IMR-90 (cell line): Measurements from ENCODE around the gene ZFPL1. TPM values are rescaled to one million over a fixed set of nuclear protein-coding genes. Genes with fewer than 3 reads are reported as not detected.

Experiments
- ATAC-seq: fragments of 200-7000 bp; cut with Tn5 transposase; 2 replicates; pipeline ENCODE4 v1.9.1; 2020; ENCODE audit warnings: low read depth, mild to moderate bottlenecking, moderate library complexity
- BruUV-seq: library from RNA; stranded (reverse); fragments of 400-500 nt; replicated peaks from 2 replicates; lab custom pipeline; 2021; lab: Mats Ljungman, UMichigan
- CTCF ChIA-PET: fragments of 300-600 bp; formaldehyde crosslinking; extraction: SDS; loops from one replicate; lab custom pipeline; 2021; ENCODE audit warnings: antibody characterized with exemption; lab: Yijun Ruan, JAX
- POLR2A ChIA-PET: fragments of 300-600 bp; sonication (Branson Sonifier 250); formaldehyde crosslinking; loops from one replicate; lab custom pipeline; 2022; ENCODE audit warnings: antibody characterized with exemption; ENCODE audit not compliant: unreplicated experiment; lab: Charles Lee
- DNase-seq: peaks from one replicate; pipeline ENCODE4 v3.0.0; 2013
- H2AFZ ChIP-seq: replicated peaks from 2 replicates; pipeline ENCODE3; 2013; ENCODE audit warnings: low read length, mild to moderate bottlenecking; ENCODE audit not compliant: poor library complexity
- H2AK5ac ChIP-seq: 2 replicates; pipeline ENCODE4 v1.6.1; 2013; ENCODE audit warnings: low read depth, low read length, inconsistent platforms
- H2AK9ac ChIP-seq: replicated peaks from 2 replicates; pipeline ENCODE3; 2013; ENCODE audit warnings: mild to moderate bottlenecking, low read depth, low read length, moderate library complexity; ENCODE audit not compliant: poor library complexity
- H2BK120ac ChIP-seq: 2 replicates; pipeline ENCODE4 v1.6.1; 2013; ENCODE audit warnings: low read depth, low read length, inconsistent platforms
- H2BK15ac ChIP-seq: 3 replicates; pipeline ENCODE4 v1.6.1; 2013; ENCODE audit warnings: low read depth, low read length, inconsistent platforms
- H2BK20ac ChIP-seq: 2 replicates; pipeline ENCODE4 v1.6.1; 2013; ENCODE audit warnings: low read depth, mild to moderate bottlenecking, inconsistent platforms, low read length, moderate library complexity
- H2BK5ac ChIP-seq: 2 replicates; pipeline ENCODE4 v1.6.1; 2013; ENCODE audit warnings: mild to moderate bottlenecking, low read depth, low read length, inconsistent platforms; ENCODE audit not compliant: poor library complexity, severe bottlenecking
- H3K14ac ChIP-seq: replicated peaks from 2 replicates; pipeline ENCODE4 v1.6.1; 2013; ENCODE audit warnings: low read depth, low read length, inconsistent platforms
- H3K18ac ChIP-seq: 2 replicates; pipeline ENCODE4 v1.6.1; 2013; ENCODE audit warnings: low read depth, low read length, control low read depth
- H3K23ac ChIP-seq: 2 replicates; pipeline ENCODE4 v1.6.1; 2013; ENCODE audit warnings: low read depth, low read length, inconsistent platforms
- H3K27ac ChIP-seq: 2 replicates; pipeline ENCODE4 v1.5.1; 2013; ENCODE audit warnings: mild to moderate bottlenecking, control low read depth, low read length; ENCODE audit not compliant: insufficient read depth
- H3K27me3 ChIP-seq: 2 replicates; pipeline ENCODE4 v1.6.1; 2013; ENCODE audit warnings: low read length; ENCODE audit not compliant: control insufficient read depth, insufficient read depth
- H3K36me3 ChIP-seq: 2 replicates; pipeline ENCODE4 v1.6.1; 2013; ENCODE audit warnings: low read length, mixed read lengths; ENCODE audit not compliant: control insufficient read depth, insufficient read depth
- H3K4ac ChIP-seq: 2 replicates; pipeline ENCODE4 v1.6.1; 2013; ENCODE audit warnings: low read depth, low read length, inconsistent platforms
- H3K4me1 ChIP-seq: 2 replicates; pipeline ENCODE4 v1.6.1; 2013; ENCODE audit warnings: low read length, mixed read lengths; ENCODE audit not compliant: control insufficient read depth, insufficient read depth
- H3K4me2 ChIP-seq: 2 replicates; pipeline ENCODE4 v1.6.1; 2013; ENCODE audit warnings: low read depth, mild to moderate bottlenecking, control low read depth, low read length, moderate library complexity
- H3K4me3 ChIP-seq: 2 replicates; pipeline ENCODE4 v1.5.1; 2013; ENCODE audit warnings: low read depth, mild to moderate bottlenecking, control low read depth, low read length, moderate library complexity; ENCODE audit not compliant: insufficient read depth
- H3K56ac ChIP-seq: 2 replicates; pipeline ENCODE4 v1.6.1; 2013; ENCODE audit warnings: low read length, inconsistent platforms; ENCODE audit not compliant: insufficient read depth; ENCODE audit errors: extremely low read depth
- H3K79me1 ChIP-seq, 2 experiments: 2 replicates each; pipeline ENCODE4 v1.6.1; 2013; ENCODE audit warnings: low read length in 2 of 2, inconsistent platforms in 1 of 2, low read depth in 1 of 2
- H3K9ac ChIP-seq: 2 replicates; pipeline ENCODE4 v1.6.1; 2013; ENCODE audit warnings: low read depth, low read length, control low read depth
- H3K9me1 ChIP-seq: 2 replicates; pipeline ENCODE4 v1.6.1; 2013; ENCODE audit warnings: low read length, inconsistent platforms; ENCODE audit not compliant: insufficient read depth
- H3K9me3 ChIP-seq: 2 replicates; pipeline ENCODE4 v1.6.1; 2013; ENCODE audit warnings: low read length; ENCODE audit not compliant: control insufficient read depth, insufficient read depth
- H4K20me1 ChIP-seq: 2 replicates; pipeline ENCODE4 v1.6.1; 2013; ENCODE audit warnings: low read length, inconsistent platforms; ENCODE audit not compliant: insufficient read depth
- H4K5ac ChIP-seq: 2 replicates; pipeline ENCODE4 v1.6.1; 2013; ENCODE audit warnings: mild to moderate bottlenecking, low read depth, low read length, control low read depth
- H4K8ac ChIP-seq, 2 experiments: 2 replicates each; pipeline ENCODE4 v1.6.1; 2013; ENCODE audit warnings: low read depth in 2 of 2, low read length in 2 of 2, control low read depth in 1 of 2, inconsistent platforms in 1 of 2
- H4K91ac ChIP-seq: 2 replicates; pipeline ENCODE4 v1.6.1; 2013; ENCODE audit warnings: low read depth, low read length, inconsistent platforms; ENCODE audit not compliant: insufficient read depth
- BHLHE40 ChIP-seq: fragments of 150-350 bp; IDR thresholded peaks from 2 replicates; pipeline ENCODE4 v1.6.1; 2016; ENCODE audit warnings: mild to moderate bottlenecking, low read depth, low read length
- CEBPB ChIP-seq: IDR thresholded peaks from 2 replicates; pipeline ENCODE4 v1.6.1; 2012; ENCODE audit warnings: low read depth, low read length, improper control_type of control experiment
- CHD1 ChIP-seq: IDR thresholded peaks from 2 replicates; pipeline ENCODE4 v1.6.1; 2012; ENCODE audit warnings: low read depth, low read length, improper control_type of control experiment
- FOS ChIP-seq: fragments of 150-350 bp; IDR thresholded peaks from 2 replicates; pipeline ENCODE4 v1.6.1; 2016; ENCODE audit warnings: low read depth, low read length
- MAFK ChIP-seq: IDR thresholded peaks from 2 replicates; pipeline ENCODE4 v1.6.1; 2012; ENCODE audit warnings: low read depth, low read length, improper control_type of control experiment
- MAZ ChIP-seq: IDR thresholded peaks from 2 replicates; pipeline ENCODE4 v1.6.1; 2012; ENCODE audit warnings: low read depth, mild to moderate bottlenecking, low read length, improper control_type of control experiment, moderate library complexity, borderline replicate concordance
- MXI1 ChIP-seq: IDR thresholded peaks from 2 replicates; pipeline ENCODE4 v1.6.1; 2012; ENCODE audit warnings: low read depth, mild to moderate bottlenecking, low read length, moderate library complexity, borderline replicate concordance
- NFE2L2 ChIP-seq: fragments of 150-350 bp; IDR thresholded peaks from 2 replicates; pipeline ENCODE4 v1.6.1; 2016; ENCODE audit warnings: low read depth, mild to moderate bottlenecking, low read length
- POLR2A ChIP-seq: IDR thresholded peaks from 2 replicates; pipeline ENCODE4 v1.6.1; 2012; ENCODE audit warnings: mild to moderate bottlenecking, low read depth, low read length
- RAD21 ChIP-seq: IDR thresholded peaks from 2 replicates; pipeline ENCODE4 v1.6.1; 2012; ENCODE audit warnings: low read length, improper control_type of control experiment
- RCOR1 ChIP-seq: IDR thresholded peaks from 2 replicates; pipeline ENCODE4 v1.6.1; 2012; ENCODE audit warnings: mild to moderate bottlenecking, low read length, improper control_type of control experiment; ENCODE audit not compliant: insufficient replicate concordance
- RFX5 ChIP-seq: IDR thresholded peaks from 2 replicates; pipeline ENCODE4 v1.8.0; 2012; ENCODE audit warnings: low read depth, mild to moderate bottlenecking, low read length, moderate library complexity
- SMC3 ChIP-seq: fragments of 150-350 bp; IDR thresholded peaks from 2 replicates; pipeline ENCODE4 v1.6.1; 2016; ENCODE audit warnings: low read depth, mild to moderate bottlenecking, antibody characterized with exemption, low read length, moderate library complexity
- dilution Hi-C: fragments of 300-500 bp; cut with HindIII; formaldehyde crosslinking; loops from one replicate; pipeline ENCODE4 v1.14.3; 2018; ENCODE audit warnings: low sequenced_read_pairs; ENCODE audit not compliant: unreplicated experiment
- in situ Hi-C: fragments of 300-500 bp; cut with MboI; formaldehyde crosslinking; loops from 3 replicates; pipeline ENCODE4 v1.14.3; 2019; ENCODE audit warnings: low sequenced_read_pairs, inconsistent platforms, mixed read lengths
- intact Hi-C: fragments of 100-400 bp; cut with micrococcal nuclease; formaldehyde crosslinking; loops from 2 replicates; pipeline ENCODE4 v1.10.0; 2022
- polyA plus RNA-seq, 3 experiments: library from polyadenylated mRNA; depleted of rRNA; stranded (reverse); fragments of >200 nt; gene quantifications; 2 replicates each; pipeline ENCODE4 v1.2.3, GENCODE V29; 2012; ENCODE audit warnings: low replicate concordance in 1 of 3
- total RNA-seq: library from RNA; depleted of rRNA; stranded (reverse); fragments of >200 nt; gene quantifications from 2 replicates; pipeline ENCODE4 v1.2.3, GENCODE V29; 2012
- TF ChIP-seq, protein P1 (sequence below): fragments of 150-350 bp; IDR thresholded peaks from 2 replicates; pipeline ENCODE4 v1.6.1; 2016; ENCODE audit warnings: low read depth, mild to moderate bottlenecking, low read length, moderate library complexity, borderline replicate concordance
- TF ChIP-seq, protein P2 (sequence below): conservative IDR thresholded peaks from 2 replicates; pipeline ENCODE4 v1.5.1; 2012; ENCODE audit warnings: mild to moderate bottlenecking, low read depth, low read length, improper control_type of control experiment
- TF ChIP-seq, protein P3 (sequence below): fragments of 150-350 bp; IDR thresholded peaks from 2 replicates; pipeline ENCODE4 v1.6.1; 2017; ENCODE audit warnings: mild to moderate bottlenecking, antibody characterized with exemption, low read length, low read depth

The ZFPL1 gene
- total and polyA plus RNA-seq, 2 of the 4 experiments (the other 2 are of a cell fraction), result 24.0 to 67.5 TPM

DNA sequence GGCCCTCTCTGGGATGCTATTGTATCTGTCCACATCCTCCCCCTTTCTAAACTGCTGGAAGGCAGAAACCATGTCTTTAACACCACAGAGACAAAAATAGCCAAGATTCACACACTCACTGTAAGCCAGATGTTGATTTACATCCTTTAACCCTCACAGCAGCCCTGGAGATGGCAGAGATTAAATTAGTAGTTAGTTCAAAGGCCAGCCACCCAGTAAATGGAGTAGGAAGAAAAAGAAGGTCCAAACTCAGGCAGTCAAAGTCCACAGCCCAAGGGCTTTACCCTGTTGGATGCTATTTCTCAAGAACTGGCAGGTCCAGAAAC lies 35.6 kb downstream of the ZFPL1 start:
- Histone ChIP-seq H3K4ac (no peak overlapping the region), H3K9me1 (0 out of 2 replicates have a peak, but pooled peaks cover 2% of the 10 kb centered on the region), H3K23ac (no peak overlapping the region), H2BK5ac (no peak overlapping the region), H3K14ac (no peak overlapping the region), H3K4me1 (peaks cover 7% of the 10 kb centered on the region), H3K36me3 (peaks cover 23% of the 10 kb centered on the region), H2AFZ (no peak overlapping the region), H2BK20ac (no peak overlapping the region), H3K27ac (no peak overlapping the region), H3K79me1 (peaks cover 27 to 71% of the 10 kb centered on the region in 2 experiments), H2BK15ac (no peak overlapping the region), H4K8ac (no peak overlapping the region), H4K5ac (no peak overlapping the region), H4K20me1 (no peaks in the 10 kb centered on the region), H3K27me3 (no peaks in the 10 kb centered on the region), H4K91ac (no peak overlapping the region), H3K9me3 (no peaks in the 10 kb centered on the region), H3K4me2 (no peak overlapping the region), H3K56ac (no peak overlapping the region), H3K4me3 (no peak overlapping the region), H2AK9ac (no peak overlapping the region), H2AK5ac (no peak overlapping the region), H2BK120ac (no peak overlapping the region), H3K18ac (no peak overlapping the region), H3K9ac (no peak overlapping the region)
- intact Hi-C loops (no loop called here), in situ Hi-C loops (no loop called here), dilution Hi-C loops (no loop called here)
- ATAC-seq (no peak), DNase-seq (no peak)
- POLR2A ChIA-PET, result interaction anchor here (0.6 kb wide), 1 partner anchor 343 kb away, joined by 3 read pairs; no protein-coding TSS in a partner anchor
- CTCF ChIA-PET, result no interaction called here
- BruUV-seq, result no TSS peak
- TF ChIP-seq NFE2L2 (no peak), BHLHE40 (no peak), RCOR1 (no peak), SMC3 (no peak), CEBPB (no peak), MAFK (no peak), RAD21 (no peak), CHD1 (no peak), MXI1 (no peak), MAZ (no peak), POLR2A (no peak), RFX5 (no peak), FOS (no peak)
- TF ChIP-seq, protein P1, sequence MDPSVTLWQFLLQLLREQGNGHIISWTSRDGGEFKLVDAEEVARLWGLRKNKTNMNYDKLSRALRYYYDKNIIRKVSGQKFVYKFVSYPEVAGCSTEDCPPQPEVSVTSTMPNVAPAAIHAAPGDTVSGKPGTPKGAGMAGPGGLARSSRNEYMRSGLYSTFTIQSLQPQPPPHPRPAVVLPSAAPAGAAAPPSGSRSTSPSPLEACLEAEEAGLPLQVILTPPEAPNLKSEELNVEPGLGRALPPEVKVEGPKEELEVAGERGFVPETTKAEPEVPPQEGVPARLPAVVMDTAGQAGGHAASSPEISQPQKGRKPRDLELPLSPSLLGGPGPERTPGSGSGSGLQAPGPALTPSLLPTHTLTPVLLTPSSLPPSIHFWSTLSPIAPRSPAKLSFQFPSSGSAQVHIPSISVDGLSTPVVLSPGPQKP, result no peak
- TF ChIP-seq, protein P2, sequence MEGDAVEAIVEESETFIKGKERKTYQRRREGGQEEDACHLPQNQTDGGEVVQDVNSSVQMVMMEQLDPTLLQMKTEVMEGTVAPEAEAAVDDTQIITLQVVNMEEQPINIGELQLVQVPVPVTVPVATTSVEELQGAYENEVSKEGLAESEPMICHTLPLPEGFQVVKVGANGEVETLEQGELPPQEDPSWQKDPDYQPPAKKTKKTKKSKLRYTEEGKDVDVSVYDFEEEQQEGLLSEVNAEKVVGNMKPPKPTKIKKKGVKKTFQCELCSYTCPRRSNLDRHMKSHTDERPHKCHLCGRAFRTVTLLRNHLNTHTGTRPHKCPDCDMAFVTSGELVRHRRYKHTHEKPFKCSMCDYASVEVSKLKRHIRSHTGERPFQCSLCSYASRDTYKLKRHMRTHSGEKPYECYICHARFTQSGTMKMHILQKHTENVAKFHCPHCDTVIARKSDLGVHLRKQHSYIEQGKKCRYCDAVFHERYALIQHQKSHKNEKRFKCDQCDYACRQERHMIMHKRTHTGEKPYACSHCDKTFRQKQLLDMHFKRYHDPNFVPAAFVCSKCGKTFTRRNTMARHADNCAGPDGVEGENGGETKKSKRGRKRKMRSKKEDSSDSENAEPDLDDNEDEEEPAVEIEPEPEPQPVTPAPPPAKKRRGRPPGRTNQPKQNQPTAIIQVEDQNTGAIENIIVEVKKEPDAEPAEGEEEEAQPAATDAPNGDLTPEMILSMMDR, result no peak
- TF ChIP-seq, protein P3, sequence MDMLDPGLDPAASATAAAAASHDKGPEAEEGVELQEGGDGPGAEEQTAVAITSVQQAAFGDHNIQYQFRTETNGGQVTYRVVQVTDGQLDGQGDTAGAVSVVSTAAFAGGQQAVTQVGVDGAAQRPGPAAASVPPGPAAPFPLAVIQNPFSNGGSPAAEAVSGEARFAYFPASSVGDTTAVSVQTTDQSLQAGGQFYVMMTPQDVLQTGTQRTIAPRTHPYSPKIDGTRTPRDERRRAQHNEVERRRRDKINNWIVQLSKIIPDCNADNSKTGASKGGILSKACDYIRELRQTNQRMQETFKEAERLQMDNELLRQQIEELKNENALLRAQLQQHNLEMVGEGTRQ, result no peak
